Loucy (cell line): ENCODE results near the gene PJA2.
"Not testable (repeated sequence)": the region's sequence is repeated elsewhere in the genome, so short reads cannot be mapped to it uniquely, and the experiment has no call there.

ENCODE experiments used
- H2AFZ ChIP-seq: fragments of 200-600 bp; sonication (generic); 2 replicates; pipeline ENCODE4 v1.6.0; 2016; ENCODE audit warnings: antibody characterized with exemption, mild to moderate bottlenecking, low read length, moderate library complexity
- H3F3A ChIP-seq: fragments of 200-600 bp; 2 replicates; pipeline ENCODE4 v1.6.0; 2016; ENCODE audit warnings: antibody characterized with exemption, low read depth, mild to moderate bottlenecking
- H3K27me3 ChIP-seq: fragments of 200-600 bp; sonication (generic); 2 replicates; pipeline ENCODE4 v1.6.1; 2014; ENCODE audit warnings: low read length, mild to moderate bottlenecking; ENCODE audit not compliant: insufficient read depth, poor library complexity, severe bottlenecking
- H3K36me3 ChIP-seq: fragments of 200-600 bp; sonication (generic); 2 replicates; pipeline ENCODE4 v1.6.1; 2016; ENCODE audit warnings: low read length; ENCODE audit not compliant: insufficient read depth
- H3K4me1 ChIP-seq: fragments of 200-600 bp; sonication (generic); 2 replicates; pipeline ENCODE4 v1.5.1; 2014; ENCODE audit warnings: low read length, mild to moderate bottlenecking; ENCODE audit not compliant: insufficient read depth, poor library complexity, severe bottlenecking
- H3K4me2 ChIP-seq: fragments of 200-600 bp; sonication (generic); 2 replicates; pipeline ENCODE4 v1.6.0; 2014; ENCODE audit warnings: antibody characterized with exemption, low read length, low read depth, mild to moderate bottlenecking; ENCODE audit not compliant: poor library complexity, severe bottlenecking
- H3K4me3 ChIP-seq: fragments of 200-600 bp; sonication (generic); 2 replicates; pipeline ENCODE4 v1.5.1; 2014; ENCODE audit warnings: low read length, mild to moderate bottlenecking, mixed read lengths; ENCODE audit not compliant: poor library complexity, severe bottlenecking
- H3K79me2 ChIP-seq: fragments of 200-600 bp; sonication (generic); 2 replicates; pipeline ENCODE4 v1.6.1; 2014; ENCODE audit warnings: low read length; ENCODE audit not compliant: insufficient read depth
- H3K9ac ChIP-seq: fragments of 200-600 bp; sonication (generic); 2 replicates; pipeline ENCODE4 v1.6.0; 2014; ENCODE audit warnings: mild to moderate bottlenecking, low read depth, low read length, moderate library complexity; ENCODE audit not compliant: poor library complexity, severe bottlenecking
- H3K9me2 ChIP-seq: fragments of 200-600 bp; sonication (generic); replicated peaks from 2 replicates; pipeline ENCODE4 v1.6.1; 2016; ENCODE audit warnings: low read depth, low read length, mixed read lengths
- H3K9me3 ChIP-seq: fragments of 200-600 bp; sonication (generic); 2 replicates; pipeline ENCODE4 v1.6.1; 2014; ENCODE audit warnings: mild to moderate bottlenecking, antibody characterized with exemption, low read length, low read depth; ENCODE audit not compliant: insufficient read depth
- H4K20me1 ChIP-seq: fragments of 200-600 bp; sonication (generic); 2 replicates; pipeline ENCODE4 v1.6.0; 2014; ENCODE audit warnings: antibody characterized with exemption, low read length, mild to moderate bottlenecking; ENCODE audit not compliant: insufficient read depth, poor library complexity, severe bottlenecking
- CTCF ChIP-seq: fragments of 200-600 bp; sonication (generic); conservative IDR thresholded peaks from 2 replicates; pipeline ENCODE4 v1.5.1; 2014; ENCODE audit warnings: mild to moderate bottlenecking, antibody characterized with exemption, low read length
- EZH2phosphoT487 ChIP-seq: fragments of 200-600 bp; IDR thresholded peaks from 2 replicates; pipeline ENCODE4 v1.6.1; 2018; ENCODE audit warnings: antibody characterized with exemption, mild to moderate bottlenecking, moderate library complexity, borderline replicate concordance

PJA2 gene

GRCh38 chr5:109291090-109291489 is 118.7 kb downstream of the PJA2 start:
- H3F3A ChIP-seq: no peaks in the 10 kb centered on the region
- no peaks in the 10 kb centered on the region for H3K79me2 ChIP-seq
- no peaks in the 10 kb centered on the region for H3K4me1 ChIP-seq
- H3K9me2 ChIP-seq: no peaks in the 10 kb centered on the region
- TF ChIP-seq EZH2phosphoT487: no peak
- no peak for TF ChIP-seq CTCF
- H3K36me3 ChIP-seq: no peaks in the 10 kb centered on the region
- H3K4me2 ChIP-seq: no peak overlapping the region
- H3K9me3 ChIP-seq: no peaks in the 10 kb centered on the region
- H3K9ac ChIP-seq: no peak overlapping the region
- H3K4me3 ChIP-seq: no peak overlapping the region
- no peak overlapping the region for H2AFZ ChIP-seq
- H4K20me1 ChIP-seq: no peaks in the 10 kb centered on the region
- H3K27me3 ChIP-seq: no peaks in the 10 kb centered on the region

- H4K20me1 ChIP-seq: no peaks in the 10 kb centered on the region
- no peaks in the 10 kb centered on the region for H3K27me3 ChIP-seq
- no peaks in the 10 kb centered on the region for H3F3A ChIP-seq
- no peak overlapping the region for H3K4me2 ChIP-seq
- no peaks in the 10 kb centered on the region for H3K79me2 ChIP-seq
- no peaks in the 10 kb centered on the region for H3K9me2 ChIP-seq
- no peaks in the 10 kb centered on the region for H3K4me1 ChIP-seq
- H2AFZ ChIP-seq: no peak overlapping the region
- H3K4me3 ChIP-seq: no peak overlapping the region
- H3K9me3 ChIP-seq: no peaks in the 10 kb centered on the region
- no peak for TF ChIP-seq EZH2phosphoT487
- no peak for TF ChIP-seq CTCF
- no peaks in the 10 kb centered on the region for H3K36me3 ChIP-seq
- no peak overlapping the region for H3K9ac ChIP-seq
Observed at GRCh38 chr5:109290231-109290630, 119.5 kb downstream of the PJA2 start.

- not testable (repeated sequence) for H2AFZ ChIP-seq, H4K20me1 ChIP-seq, H3K4me2 ChIP-seq, H3K36me3 ChIP-seq, H3K9me2 ChIP-seq, H3F3A ChIP-seq, H3K4me1 ChIP-seq, H3K4me3 ChIP-seq, H3K27me3 ChIP-seq, H3K9ac ChIP-seq, H3K79me2 ChIP-seq, H3K9me3 ChIP-seq
Observed at GRCh38 chr5:109286628-109287027, 123.1 kb downstream of the PJA2 start.
